GM18867 (cell line): ENCODE data around the gene AIP.
"Not testable (repeated sequence)": the region's sequence is repeated elsewhere in the genome, so short reads cannot be mapped to it uniquely, and the experiment has no call there.

ENCODE experiments used
- ATAC-seq: cut with Tn5 transposase; IDR thresholded peaks from one replicate; pipeline ENCODE4 v1.9.1; 2021; ENCODE audit warnings: mild to moderate bottlenecking, moderate library complexity; ENCODE audit not compliant: unreplicated experiment

Gene AIP

DNA sequence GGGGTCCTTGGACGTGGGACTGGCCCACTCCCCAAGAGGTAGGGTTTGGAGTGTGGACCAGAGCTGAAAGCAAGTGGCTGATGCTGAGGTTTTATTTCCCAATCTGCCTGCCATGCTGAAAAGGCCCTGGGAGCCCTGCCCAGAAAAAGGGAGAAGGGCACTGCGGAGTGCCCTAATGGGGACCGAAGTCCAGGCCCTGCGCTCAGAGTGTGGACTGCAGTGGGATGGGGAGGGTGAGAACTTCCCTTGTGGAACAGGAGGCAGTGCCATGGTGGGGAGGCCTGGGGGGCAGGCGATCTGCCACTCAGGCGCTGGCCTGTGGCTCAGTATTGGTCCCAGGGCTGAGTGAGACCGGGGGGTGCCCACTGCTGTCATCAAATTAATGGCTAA is 34.6 kb upstream of the AIP start:
- no peak for ATAC-seq

- no peak for ATAC-seq
Observed at GRCh38 chr11:67449116-67449844, 33.5 kb upstream of the AIP start.

- ATAC-seq, result no peak
Observed at GRCh38 chr11:67450796-67451657, 31.8 kb upstream of the AIP start.

DNA sequence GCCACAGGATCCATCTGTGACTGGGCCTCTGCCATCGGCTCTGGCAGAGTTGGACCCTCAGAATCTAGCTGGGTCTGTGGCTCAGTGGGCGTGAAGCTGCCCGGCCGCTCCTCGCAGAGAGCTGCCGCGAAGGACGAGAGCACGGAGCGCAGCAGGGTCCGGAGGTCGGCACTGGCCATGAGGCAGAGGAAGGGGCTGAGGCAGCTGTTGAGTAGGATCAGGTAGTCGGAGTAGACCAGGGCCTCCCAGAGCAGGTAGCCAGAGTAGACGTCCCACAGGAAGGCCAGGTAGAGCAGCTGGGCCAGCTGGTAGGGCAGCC is 31.2 kb upstream of the AIP start:
- ATAC-seq, result no peak

GRCh38 chr11:67452141-67452952 is 30.5 kb upstream of the AIP start, which contains the start of gene GPR152:
Gene GPR152 (minus strand): TSS chr11:67452729. CDS start chr11:67452724, 5 bp downstream.
- ATAC-seq, result no peak

DNA sequence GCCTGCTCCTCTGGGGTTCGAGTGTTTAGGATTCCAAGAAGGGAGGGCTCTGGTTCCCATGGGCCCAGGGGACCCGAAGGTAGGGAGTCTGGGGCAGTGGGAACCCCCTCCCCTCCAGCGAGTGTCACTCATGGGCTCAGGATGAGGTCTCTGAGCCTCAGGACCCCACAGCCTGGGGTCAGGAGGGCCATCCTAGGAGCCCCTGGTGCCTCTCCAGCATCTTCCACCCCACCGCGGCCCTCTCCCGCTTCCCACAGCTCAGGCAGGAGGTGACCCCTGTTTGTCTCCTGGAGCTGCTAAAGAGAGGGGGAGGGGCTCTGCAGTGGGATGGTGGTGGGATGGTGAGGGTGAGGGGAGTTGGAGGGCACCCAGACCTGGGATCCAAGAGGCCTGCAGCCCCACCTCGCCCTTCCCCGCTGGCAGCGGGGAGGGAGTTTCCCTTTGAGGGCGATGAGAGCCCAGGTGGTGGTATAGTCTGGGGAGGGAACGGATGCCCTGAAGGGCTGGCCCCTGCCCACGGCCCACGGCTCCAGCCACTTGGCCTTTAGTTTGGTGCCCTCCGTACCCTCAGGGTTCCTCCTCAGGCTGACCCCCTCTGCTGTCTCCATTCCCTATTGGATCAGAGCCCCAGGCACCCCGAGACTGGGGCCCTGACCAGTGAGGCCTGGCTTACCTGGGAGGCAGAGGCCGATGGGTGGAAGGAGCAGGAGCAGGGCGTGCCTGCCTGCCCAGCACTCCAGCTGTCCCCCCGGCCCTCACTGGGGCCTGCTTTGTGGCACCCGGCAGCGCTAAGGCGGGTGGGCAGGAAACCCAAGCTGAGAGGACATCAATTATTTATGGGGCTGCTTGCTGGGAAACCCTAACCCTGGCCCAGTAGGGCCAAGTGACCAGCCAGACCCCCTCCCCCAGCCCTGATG is 28.8 kb upstream of the AIP start:
- ATAC-seq, result no peak

DNA sequence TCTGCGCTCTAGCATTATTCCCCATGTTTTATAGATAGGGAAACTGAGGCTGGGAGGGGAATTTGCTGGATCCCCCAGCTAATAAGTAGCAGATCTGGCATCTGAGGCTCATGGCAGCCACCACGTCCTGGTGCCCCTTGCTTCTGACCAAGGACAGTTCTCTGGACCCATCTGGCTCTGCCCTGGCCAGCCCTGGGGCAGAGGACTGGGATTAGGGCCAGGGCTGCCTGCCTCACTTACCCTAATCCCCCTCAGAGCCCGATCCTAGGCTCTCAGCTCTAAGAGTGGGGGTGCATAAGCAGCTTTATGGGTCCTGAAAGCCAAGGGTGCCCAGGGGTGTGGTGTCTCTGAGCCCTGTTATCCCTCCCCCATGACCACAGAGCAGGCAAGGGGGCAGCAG is 27.8 kb upstream of the AIP start, which contains the start of gene CABP4:
Gene CABP4, plus strand, starts transcription at position 301 of the 400 bp plus-strand sequence. Its CDS starts 70 bp downstream, at position 371.
- no peak for ATAC-seq

- no peak for ATAC-seq
Observed at GRCh38 chr11:67456068-67456705, 26.6 kb upstream of the AIP start.

DNA sequence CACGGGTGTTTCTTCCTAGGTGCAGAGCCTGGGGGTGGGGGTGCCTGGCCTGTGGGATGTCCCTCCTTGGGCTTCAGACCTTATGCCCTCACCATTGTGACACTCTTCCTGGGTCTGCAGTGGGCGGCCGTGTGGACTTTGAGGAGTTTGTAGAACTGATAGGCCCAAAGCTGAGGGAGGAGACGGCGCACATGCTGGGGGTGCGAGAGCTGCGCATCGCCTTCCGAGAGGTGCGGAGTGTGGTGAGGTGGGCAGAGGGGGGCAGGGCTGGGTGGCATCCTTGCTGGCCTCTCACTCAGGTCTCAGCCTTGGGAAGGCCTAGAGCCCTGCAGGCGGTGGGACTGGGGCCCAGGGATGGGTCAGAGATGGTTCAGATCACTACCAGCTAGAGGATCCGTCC is 25.4 kb upstream of the AIP start:
- ATAC-seq, result no peak

GRCh38 chr11:67458266-67458665 is 24.6 kb upstream of the AIP start:
- no peak for ATAC-seq

GRCh38 chr11:67463186-67463585 is 19.6 kb upstream of the AIP start:
- ATAC-seq, result no peak

GRCh38 chr11:67463680-67464410 is 19.0 kb upstream of the AIP start:
- no peak for ATAC-seq

DNA sequence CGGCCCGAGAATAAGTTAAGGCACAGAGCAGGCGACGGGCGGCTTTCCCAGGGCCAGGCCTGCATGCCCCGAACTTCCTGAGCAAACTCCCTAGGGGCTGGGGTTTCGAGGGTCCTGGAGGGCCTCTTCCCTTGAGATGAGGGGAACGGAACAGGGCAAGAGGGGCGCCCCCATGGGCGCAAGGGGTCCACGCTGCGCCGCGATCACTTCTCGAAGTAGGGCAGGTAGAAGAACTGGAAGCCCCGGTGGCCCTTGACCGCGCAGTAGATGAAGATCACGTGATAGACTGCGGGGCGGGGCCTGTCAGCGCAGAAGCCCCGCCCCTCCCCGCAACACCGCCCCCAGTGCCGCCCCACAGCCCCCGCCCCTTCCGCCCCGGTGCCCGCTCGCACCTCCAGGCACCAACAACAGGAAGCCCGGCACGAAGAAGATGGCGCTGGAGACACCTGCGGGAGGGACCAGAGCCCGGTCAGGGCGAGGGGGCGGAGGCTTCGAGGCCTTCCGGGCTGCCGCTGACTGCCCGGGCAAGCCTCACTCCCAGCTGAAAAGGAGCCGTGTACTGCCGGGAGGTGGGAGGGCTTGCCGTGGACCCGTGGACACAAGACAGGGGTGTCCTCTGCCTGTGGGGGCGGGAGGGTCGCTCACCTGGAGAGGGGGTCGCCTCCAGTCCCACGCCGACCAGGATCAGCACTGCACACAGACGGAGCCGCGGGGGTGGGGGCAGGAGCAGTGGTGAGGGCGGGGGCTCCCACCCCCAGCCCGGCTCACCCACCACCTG is 18.2 kb upstream of the AIP start:
- ATAC-seq, result peak; percentile 59

GRCh38 chr11:67465189-67465510 is 17.7 kb upstream of the AIP start:
- no peak for ATAC-seq

- ATAC-seq, result not testable (repeated sequence)
Observed at GRCh38 chr11:67465530-67465929, 17.3 kb upstream of the AIP start.

DNA sequence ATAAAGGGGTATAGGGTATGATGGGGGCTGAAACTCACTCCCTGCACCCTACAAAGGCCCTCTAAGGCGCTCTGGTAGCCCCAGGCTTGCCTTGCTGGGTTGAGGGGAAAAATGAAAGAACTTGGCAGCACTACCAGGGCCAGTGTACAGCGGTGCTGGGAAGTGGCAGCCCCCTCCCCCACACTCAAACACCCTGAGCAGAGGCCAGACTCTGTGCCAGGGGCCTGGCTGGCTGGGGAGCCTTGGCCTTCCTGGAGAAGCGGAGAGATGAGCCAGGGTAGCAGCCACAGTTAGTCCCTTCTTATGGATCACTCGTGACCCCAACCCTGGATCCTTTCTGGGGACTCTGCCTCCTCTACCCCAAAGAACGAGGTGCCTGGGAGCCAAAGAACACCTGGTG is 16.5 kb upstream of the AIP start:
- ATAC-seq, result no peak

GRCh38 chr11:67466962-67467771 is 15.7 kb upstream of the AIP start:
- ATAC-seq, result no peak

GRCh38 chr11:67468056-67468455 is 14.8 kb upstream of the AIP start:
- ATAC-seq, result no peak
